ENCODE results near the gene SNX8. TPM values are rescaled to one million over a fixed set of nuclear protein-coding genes. Genes with fewer than 3 reads are reported as not detected.

Gene SNX8
- total and polyA plus RNA-seq, 9 of the 15 experiments (the other 6 are each of a cell fraction or from before 2014, with no cell fraction given), result 2.7 to 51.6 (median 16.9) TPM

DNA sequence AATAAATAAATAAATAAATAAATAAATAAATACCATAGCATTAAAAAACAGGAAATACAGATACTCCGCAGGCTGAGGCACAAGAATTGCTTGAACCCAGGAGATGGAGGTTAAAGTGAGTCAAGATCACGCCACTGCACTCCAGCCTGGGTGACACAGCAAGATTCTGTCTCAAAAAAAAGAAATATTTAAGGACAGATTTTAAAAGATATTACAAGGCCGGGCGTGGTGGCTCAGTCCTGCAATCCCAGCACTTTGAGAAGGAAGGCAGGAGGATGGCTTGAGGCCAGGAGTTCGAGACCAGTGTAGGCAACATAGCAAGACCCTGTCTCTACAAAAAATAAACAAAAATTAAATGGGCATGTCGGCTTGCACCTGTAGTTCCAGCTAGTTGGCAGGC, 17.5 kb upstream of the SNX8 start (continued):
- TF ChIP-seq ZBTB40 (IDR thresholded peaks at IDR 0.05), result peak; percentile 31; the same call in 1 of the 2 replicates
- TF ChIP-seq ZBTB40 (CRISPR knock-in tag; IDR thresholded peaks at IDR 0.05), result no peak
- peak; percentile 96 for TF ChIP-seq ADNP (tag; IDR thresholded peaks at IDR 0.05)
- TF ChIP-seq DPF2 (IDR thresholded peaks at IDR 0.05), result peak; percentile 51; the same call in 1 of the 2 replicates
- 0 out of 2 replicates have a peak, but pooled peaks have one; percentile 28 for TF ChIP-seq TOE1 (IDR thresholded peaks at IDR 0.05; ENCODE audit: borderline replicate concordance)
- no peak for TF ChIP-seq TOE1 (CRISPR knock-in tag; IDR thresholded peaks at IDR 0.05; ENCODE audit: borderline replicate concordance, low read depth)
- no peak for TF ChIP-seq DDX20 (tag; IDR thresholded peaks at IDR 0.05; ENCODE audit: low read depth)

All from K562 (cell line).